ENCODE results near the gene SCMH1.

SCMH1 gene

GRCh38 chr1:41021526-41022308 lies 220.4 kb downstream of the SCMH1 start, which contains the start of gene SLFNL1:
Gene SLFNL1, minus strand, starts transcription at chr1:41021725. Its CDS starts 1,065 bp downstream, at chr1:41020660.
- no peak for DNase-seq

GRCh38 chr1:41020654-41021053 lies 221.5 kb downstream of the SCMH1 start:
- no peak for DNase-seq

- DNase-seq, result no peak
Observed at GRCh38 chr1:41020109-41020576, 222.0 kb downstream of the SCMH1 start.

GRCh38 chr1:41019353-41019745 lies 222.8 kb downstream of the SCMH1 start:
- no peak for DNase-seq

DNA sequence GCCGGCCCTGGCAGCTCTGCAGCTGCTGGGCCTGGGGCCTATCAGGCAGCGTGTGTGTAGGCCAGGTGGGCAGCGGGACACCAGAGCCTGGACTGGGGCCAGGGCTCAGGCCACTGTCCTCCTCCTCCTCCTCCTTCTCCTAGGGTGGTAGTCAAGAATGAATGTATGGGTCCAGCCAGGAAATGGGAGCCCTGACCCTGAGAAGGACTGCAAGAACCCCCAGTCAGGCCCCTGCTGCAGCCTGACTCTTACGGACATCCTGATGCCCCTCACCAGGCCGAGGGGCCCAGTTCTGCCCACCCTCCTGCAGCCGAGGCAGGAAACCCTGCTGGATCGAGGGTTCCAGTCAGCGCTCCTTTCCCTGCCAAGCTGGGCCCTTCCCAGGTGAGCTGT lies 224.1 kb downstream of the SCMH1 start:
- DNase-seq, result no peak

- no peak for DNase-seq
Observed at GRCh38 chr1:41017141-41018017, 224.7 kb downstream of the SCMH1 start.

DNA sequence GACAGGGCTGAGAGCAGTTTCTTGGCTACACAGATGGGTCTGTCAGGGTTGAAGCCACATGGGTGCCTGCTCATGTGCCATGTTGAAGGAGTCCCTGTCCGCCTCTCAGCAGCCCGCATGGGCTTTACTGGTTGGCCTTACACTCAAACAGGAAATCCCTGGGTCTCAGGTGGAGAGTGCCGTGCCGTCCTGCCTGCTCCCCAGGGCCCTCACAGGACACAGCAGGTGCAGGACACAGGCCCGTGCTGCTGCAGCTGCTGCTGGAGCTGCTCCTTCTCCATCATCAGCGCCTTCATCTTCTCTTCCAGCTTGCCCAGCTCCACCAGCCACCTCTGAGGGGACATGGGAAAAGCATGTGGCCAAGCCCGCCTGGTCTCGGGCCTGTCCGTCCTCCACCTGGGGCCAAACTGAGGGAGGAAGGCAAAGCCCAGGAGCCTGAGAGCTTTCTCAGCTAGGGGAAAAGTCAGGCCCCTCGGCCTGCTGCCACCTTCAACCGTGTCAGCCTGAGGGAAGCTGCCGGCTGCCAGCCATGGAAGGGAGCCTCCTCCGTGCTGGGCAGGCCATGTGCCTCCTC lies 226.1 kb downstream of the SCMH1 start:
- DNase-seq, result no peak

- DNase-seq, result no peak
Observed at GRCh38 chr1:41015281-41015896, 226.7 kb downstream of the SCMH1 start.

- no peak for DNase-seq
Observed at GRCh38 chr1:41014871-41015270, 227.2 kb downstream of the SCMH1 start.

- no peak for DNase-seq
Observed at GRCh38 chr1:41013796-41014195, 228.3 kb downstream of the SCMH1 start.

DNA sequence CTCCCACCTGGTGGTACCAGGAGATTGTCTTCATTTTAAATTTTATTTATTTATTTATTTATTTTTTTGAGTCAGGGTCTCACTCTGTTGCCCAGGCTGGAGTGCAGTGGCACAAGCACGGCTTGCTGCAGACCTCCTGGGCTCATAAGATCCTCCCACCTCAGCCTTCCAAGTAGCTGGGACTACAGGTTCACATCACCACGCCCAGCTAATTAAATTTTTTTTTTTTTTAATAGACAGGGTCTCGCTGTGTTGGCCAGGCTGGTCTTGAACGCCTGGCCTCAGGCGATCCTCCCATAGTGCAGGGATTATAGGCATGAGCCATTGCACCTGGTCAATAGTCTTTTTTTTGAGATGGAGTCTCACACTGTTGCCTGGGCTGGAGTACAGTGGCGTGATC lies 229.1 kb downstream of the SCMH1 start:
- no peak for DNase-seq

GRCh38 chr1:41010345-41010744 lies 231.8 kb downstream of the SCMH1 start:
- DNase-seq, result no peak

GRCh38 chr1:41009466-41009865 lies 232.6 kb downstream of the SCMH1 start:
- no peak for DNase-seq

GRCh38 chr1:41006942-41007865 lies 234.9 kb downstream of the SCMH1 start:
- no peak for DNase-seq

- DNase-seq, result no peak
Observed at GRCh38 chr1:41005876-41006275, 236.2 kb downstream of the SCMH1 start.

DNA sequence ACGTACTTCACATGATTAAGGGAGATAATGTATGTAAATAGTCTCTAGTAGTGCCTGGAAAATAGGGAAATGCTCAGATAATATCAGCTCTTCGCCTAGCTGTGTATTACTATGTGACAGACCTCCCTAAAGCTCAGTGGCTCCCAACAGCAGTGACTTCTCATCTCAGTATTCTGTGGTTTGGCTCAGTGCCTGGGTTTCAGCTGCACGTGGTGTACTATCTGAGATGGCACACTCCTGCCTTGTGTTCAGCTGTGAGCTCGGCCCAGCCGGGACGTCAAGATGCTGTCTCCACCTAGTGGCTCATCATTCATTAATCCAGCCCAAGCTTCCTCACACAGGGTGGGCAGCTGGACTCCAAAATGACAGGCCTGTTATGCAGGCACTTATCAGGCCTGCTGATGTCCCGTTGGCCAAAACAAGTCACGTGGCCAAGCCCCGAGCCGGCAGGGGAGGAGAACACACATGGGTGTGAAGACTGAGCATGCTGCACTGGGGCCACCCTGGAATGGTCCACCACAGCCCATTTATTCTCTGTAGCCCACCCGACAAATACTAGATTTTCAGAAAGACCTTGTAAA lies 238.4 kb downstream of the SCMH1 start:
- peak; percentile 94 for DNase-seq

DNA sequence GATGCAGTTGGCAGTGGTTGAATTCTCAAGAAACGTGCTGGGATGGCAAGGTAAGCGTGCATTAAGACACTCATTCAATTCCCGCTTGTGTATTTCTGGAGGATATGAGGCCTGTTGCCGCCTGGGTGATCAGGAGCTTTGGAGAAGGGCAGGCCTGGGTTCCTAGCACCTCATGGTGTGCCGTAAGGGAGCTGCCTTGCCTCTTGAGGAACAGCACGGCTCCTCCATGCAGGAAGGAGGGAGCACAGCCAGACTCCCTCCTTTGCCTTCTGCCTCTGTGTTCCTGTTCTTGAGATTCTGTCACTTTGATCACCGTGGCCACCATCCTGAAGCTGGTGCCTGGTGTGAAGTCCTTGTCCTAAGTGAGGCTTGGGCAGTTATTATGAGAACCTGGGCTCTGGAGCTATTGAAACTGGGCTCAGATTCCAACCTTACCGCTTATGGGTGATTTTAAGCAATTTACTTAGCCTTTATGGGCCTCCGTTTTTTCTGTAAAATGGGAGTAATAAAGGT lies 238.9 kb downstream of the SCMH1 start:
- no peak for DNase-seq

DNA sequence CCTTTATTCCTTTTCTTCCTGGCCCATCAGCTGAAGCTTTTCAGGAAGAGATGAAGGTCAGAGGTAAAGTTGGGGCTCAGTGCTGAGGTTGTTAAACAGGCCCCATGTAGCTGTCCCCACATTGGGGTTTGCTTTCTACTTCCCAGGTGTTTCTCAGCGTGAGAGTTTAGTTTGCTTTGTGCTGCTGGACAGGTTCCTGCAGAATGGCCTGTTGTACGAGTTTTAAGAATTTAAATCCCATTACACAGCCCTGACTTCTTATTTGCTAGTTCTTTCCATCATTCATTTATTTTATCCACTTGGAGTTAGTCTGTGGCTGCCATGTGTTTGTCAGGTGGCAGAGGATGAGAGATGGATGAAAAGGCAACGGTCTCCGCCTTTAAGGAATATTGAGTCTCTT lies 243.4 kb downstream of the SCMH1 start:
- no peak for DNase-seq

DNA sequence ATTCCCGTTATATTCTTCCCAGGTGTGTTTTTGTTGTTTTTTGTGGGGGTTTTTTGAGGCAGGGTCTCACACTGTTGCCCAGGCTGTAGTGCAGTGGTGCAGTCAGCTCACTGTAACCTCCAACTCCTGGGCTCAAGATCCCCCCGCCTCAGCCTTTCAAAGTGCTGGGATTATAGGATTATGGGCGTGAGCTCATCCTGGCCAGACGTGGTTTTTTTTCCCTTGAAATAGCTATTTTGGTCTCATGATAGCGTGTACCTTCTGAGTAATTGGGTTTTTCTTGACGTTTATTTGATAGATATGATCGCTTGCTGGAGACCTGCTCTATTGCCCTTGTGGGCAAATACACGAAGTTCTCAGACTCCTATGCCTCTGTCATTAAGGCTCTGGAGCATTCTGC lies 245.0 kb downstream of the SCMH1 start:
- no peak for DNase-seq

DNA sequence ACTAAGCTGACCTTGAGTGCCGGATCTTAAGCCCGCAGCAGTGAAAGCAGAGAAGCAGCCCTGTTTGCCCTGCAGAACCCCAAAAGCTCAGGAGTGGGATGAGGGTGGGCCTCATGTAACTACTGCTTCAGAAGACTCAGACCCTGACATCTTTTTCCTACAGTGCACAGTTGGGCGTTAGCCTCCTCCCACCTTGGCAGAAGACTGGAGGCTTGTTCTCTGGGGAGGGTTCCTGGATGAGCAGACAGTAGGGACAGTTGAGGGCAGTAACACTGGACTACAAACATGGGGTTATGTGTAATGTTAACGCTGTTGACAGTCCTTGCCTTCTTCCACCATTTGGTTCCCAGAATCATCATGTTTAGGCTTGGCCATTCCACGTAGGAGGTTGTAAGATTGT lies 253.0 kb downstream of the SCMH1 start:
- no peak for DNase-seq

DNA sequence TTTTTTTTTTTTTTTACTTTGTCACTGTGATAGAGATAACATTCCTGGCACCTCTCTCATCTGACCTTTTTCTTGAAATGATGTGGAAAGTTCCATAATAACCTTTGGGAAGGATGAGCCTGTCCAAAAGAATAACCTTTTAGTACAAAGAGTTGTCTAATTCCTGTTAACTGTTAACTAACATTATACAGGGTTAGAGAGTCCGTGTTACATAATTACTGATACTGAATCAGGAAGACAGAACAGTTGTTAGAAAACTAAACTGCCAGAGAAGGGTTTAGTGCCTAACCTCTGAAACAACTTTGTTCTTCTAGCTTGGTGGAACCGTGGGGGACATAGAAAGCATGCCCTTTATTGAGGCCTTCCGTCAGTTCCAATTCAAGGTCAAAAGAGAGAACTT lies 253.8 kb downstream of the SCMH1 start:
- DNase-seq, result no peak
